Measurements from ENCODE around the gene CLTCL1. TPM values are rescaled to one million over a fixed set of nuclear protein-coding genes. Genes with fewer than 3 reads are reported as not detected.

CLTCL1 gene
- total RNA-seq, 1 experiment from 2014 or later, result 7.9 TPM

- Mint-ChIP-seq H3K36me3 (ENCODE audit: insufficient read depth, unreplicated experiment) (peaks cover 22% of the 10 kb centered on the region), H3K4me1 (ENCODE audit: low read depth, unreplicated experiment) (no peaks in the 10 kb centered on the region), H3K27ac (ENCODE audit: unreplicated experiment) (no peak overlapping the region), H3K9me3 (ENCODE audit: unreplicated experiment) (no peaks in the 10 kb centered on the region), H3K4me3 (ENCODE audit: unreplicated experiment) (no peak overlapping the region), H3K27me3 (ENCODE audit: insufficient read depth, unreplicated experiment) (no peaks in the 10 kb centered on the region)
- CTCF ChIA-PET, result no interaction called here
- Histone ChIP-seq H3K9me3 (no peaks in the 10 kb centered on the region), H3K4me3 (ENCODE audit: low read depth, low read length) (no peak overlapping the region), H3K4me1 (peaks cover 1% of the 10 kb centered on the region; the same call in 1 of the 2 replicates), H3K27me3 (replicated peaks; ENCODE audit: control insufficient read depth, insufficient read depth, low read length) (no peaks in the 10 kb centered on the region), H3K36me3 (ENCODE audit: control insufficient read depth, insufficient read depth, low read length) (peaks cover 3% of the 10 kb centered on the region; the same call in 1 of the 2 replicates)
- no TSS peak for BruUV-seq (replicated peaks)
- no peak for TF ChIP-seq CTCF (IDR thresholded peaks at IDR 0.05; ENCODE audit: insufficient read depth in 1 of 2, low read depth in 1 of 2, low read length in 1 of 2, severe bottlenecking in 1 of 2, unreplicated experiment in 1 of 2)
- POLR2A ChIA-PET, result no interaction called here
- no peak for DNase-seq
- intact Hi-C loops (cut with micrococcal nuclease; ENCODE audit: unreplicated experiment), result no loop called here
These were observed 153.1 kb downstream of the CLTCL1 start for GRCh38 chr22:19138217-19139000.

- POLR2A ChIA-PET, result no interaction called here
These were observed 153.9 kb downstream of the CLTCL1 start for GRCh38 chr22:19137384-19138216.

More at GRCh38 chr22:19137384-19138216, 153.9 kb downstream of the CLTCL1 start:
- Histone ChIP-seq H3K36me3 (ENCODE audit: control insufficient read depth, insufficient read depth, low read length) (peaks cover 4% of the 10 kb centered on the region; the same call in 1 of the 2 replicates), H3K27me3 (replicated peaks; ENCODE audit: control insufficient read depth, insufficient read depth, low read length) (no peaks in the 10 kb centered on the region), H3K4me3 (ENCODE audit: low read depth, low read length) (no peak overlapping the region), H3K4me1 (no peaks in the 10 kb centered on the region), H3K9me3 (no peaks in the 10 kb centered on the region)
- TF ChIP-seq CTCF (IDR thresholded peaks at IDR 0.05; ENCODE audit: insufficient read depth in 1 of 2, low read depth in 1 of 2, low read length in 1 of 2, severe bottlenecking in 1 of 2, unreplicated experiment in 1 of 2), result no peak
- Mint-ChIP-seq H3K36me3 (ENCODE audit: insufficient read depth, unreplicated experiment) (peaks cover 29% of the 10 kb centered on the region), H3K4me1 (ENCODE audit: low read depth, unreplicated experiment) (no peaks in the 10 kb centered on the region), H3K27me3 (ENCODE audit: insufficient read depth, unreplicated experiment) (no peaks in the 10 kb centered on the region), H3K27ac (ENCODE audit: unreplicated experiment) (no peak overlapping the region), H3K4me3 (ENCODE audit: unreplicated experiment) (no peak overlapping the region), H3K9me3 (ENCODE audit: unreplicated experiment) (no peaks in the 10 kb centered on the region)
- intact Hi-C loops (cut with micrococcal nuclease; ENCODE audit: unreplicated experiment), result no loop called here
- BruUV-seq (replicated peaks), result no TSS peak
- DNase-seq, result no peak
- CTCF ChIA-PET, result no interaction called here

Data from Caco-2 (cell line).